PC-9 (cell line): ENCODE results near the gene ITCH. TPM values are rescaled to one million over a fixed set of nuclear protein-coding genes. Genes with fewer than 3 reads are reported as not detected.

Source experiments
- BruUV-seq: library from RNA; stranded (reverse); fragments of 400-500 nt; replicated peaks from 2 replicates; lab custom pipeline; 2021; lab: Mats Ljungman, UMichigan
- CTCF ChIA-PET: fragments of 300-600 bp; sonication (Branson Sonifier 250); formaldehyde crosslinking; loops from one replicate; lab custom pipeline; 2022; ENCODE audit warnings: antibody characterized with exemption; lab: Charles Lee
- POLR2A ChIA-PET: fragments of 300-600 bp; sonication (Branson Sonifier 250); formaldehyde crosslinking; loops from one replicate; lab custom pipeline; 2022; ENCODE audit warnings: antibody characterized with exemption; ENCODE audit not compliant: unreplicated experiment; lab: Charles Lee
- DNase-seq, 2 experiments: peaks; one replicate each; pipeline versions ENCODE4 v3.0.0 to v3.0.0-alpha.2; 2015 to 2022; ENCODE audit warnings: mixed read lengths in 1 of 2
- H2AFZ ChIP-seq: fragments of 200-600 bp; sonication (generic); 2 replicates; pipeline ENCODE4 v1.8.1; 2017; ENCODE audit warnings: antibody characterized with exemption
- H3F3A ChIP-seq: fragments of 200-600 bp; sonication (generic); 2 replicates; pipeline ENCODE4 v1.8.1; 2017; ENCODE audit warnings: antibody characterized with exemption, mild to moderate bottlenecking, low read depth; ENCODE audit not compliant: insufficient read depth
- H3K27ac ChIP-seq: fragments of 200-600 bp; sonication (generic); 2 replicates; pipeline ENCODE4 v1.6.1; 2016; ENCODE audit warnings: mixed run types
- H3K27me3 ChIP-seq: fragments of 200-600 bp; sonication (generic); 2 replicates; pipeline ENCODE4 v1.6.1; 2016; ENCODE audit warnings: low read depth, mixed run types; ENCODE audit not compliant: insufficient read depth
- H3K36me3 ChIP-seq: fragments of 200-600 bp; sonication (generic); 2 replicates; pipeline ENCODE4 v1.6.1; 2016; ENCODE audit warnings: low read depth, mixed run types
- H3K4me1 ChIP-seq: fragments of 200-600 bp; sonication (generic); replicated peaks from 2 replicates; pipeline ENCODE4 v1.6.1; 2016; ENCODE audit warnings: mixed run types; ENCODE audit not compliant: insufficient read depth
- H3K4me2 ChIP-seq: fragments of 200-600 bp; sonication (generic); 2 replicates; pipeline ENCODE4 v1.6.1; 2017; ENCODE audit warnings: mixed run types
- H3K4me3 ChIP-seq: fragments of 200-600 bp; sonication (generic); 2 replicates; pipeline ENCODE4 v1.6.1; 2016; ENCODE audit warnings: mixed run types
- H3K79me2 ChIP-seq: fragments of 200-600 bp; sonication (generic); 2 replicates; pipeline ENCODE4 v1.6.1; 2017; ENCODE audit warnings: low read depth, mixed run types
- H3K9me2 ChIP-seq: fragments of 200-600 bp; sonication (generic); 2 replicates; pipeline ENCODE4 v1.8.1; 2017; ENCODE audit warnings: mild to moderate bottlenecking; ENCODE audit not compliant: insufficient read depth
- H3K9me3 ChIP-seq: fragments of 200-600 bp; sonication (generic); 2 replicates; pipeline ENCODE4 v1.8.1; 2016; ENCODE audit warnings: low read depth; ENCODE audit not compliant: insufficient read depth
- H4K20me1 ChIP-seq: fragments of 200-600 bp; sonication (generic); 2 replicates; pipeline ENCODE4 v1.8.1; 2017; ENCODE audit not compliant: insufficient read depth
- EZH2 ChIP-seq: fragments of 200-600 bp; sonication (generic); IDR thresholded peaks from 2 replicates; pipeline ENCODE4 v1.8.0; 2017; ENCODE audit warnings: antibody characterized with exemption, low read depth
- intact Hi-C: fragments of 100-400 bp; cut with micrococcal nuclease; formaldehyde crosslinking; loops from one replicate; pipeline ENCODE4 v1.10.0; 2022; ENCODE audit not compliant: unreplicated experiment
- total RNA-seq: library from RNA; stranded (reverse); gene quantifications from 2 replicates; pipeline ENCODE4 v1.2.3, GENCODE V29; 2021
- TF ChIP-seq, protein P1 (sequence below): fragments of 200-600 bp; sonication (generic); conservative IDR thresholded peaks from 2 replicates; pipeline ENCODE4 v1.6.1; 2017; ENCODE audit warnings: mixed run types, antibody characterized with exemption, mild to moderate bottlenecking, moderate library complexity

The ITCH gene
- total RNA-seq, 1 experiment from 2014 or later, result 144 TPM

DNA sequence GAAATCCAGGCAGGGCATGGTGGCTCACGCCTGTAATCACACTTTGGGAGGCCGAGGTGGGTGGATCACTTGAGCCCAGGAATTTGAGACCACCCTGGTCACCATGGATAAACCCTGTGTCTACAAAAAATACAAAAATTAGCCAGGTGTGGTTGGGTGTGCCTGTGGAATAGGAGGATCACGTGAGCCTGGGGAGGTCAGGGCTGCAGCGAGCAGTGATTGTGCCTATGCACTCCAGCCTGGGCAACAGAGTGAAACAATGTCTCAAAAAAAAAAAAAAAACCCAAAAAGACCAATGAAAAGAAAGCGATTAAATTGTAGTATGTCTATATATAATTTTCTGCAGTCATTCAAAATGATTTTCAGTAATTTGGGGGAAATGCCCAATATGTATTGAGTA lies 70.3 kb downstream of the ITCH start:
- peaks cover 25% of the 10 kb centered on the region for H3K36me3 ChIP-seq
- TF ChIP-seq, protein P1, sequence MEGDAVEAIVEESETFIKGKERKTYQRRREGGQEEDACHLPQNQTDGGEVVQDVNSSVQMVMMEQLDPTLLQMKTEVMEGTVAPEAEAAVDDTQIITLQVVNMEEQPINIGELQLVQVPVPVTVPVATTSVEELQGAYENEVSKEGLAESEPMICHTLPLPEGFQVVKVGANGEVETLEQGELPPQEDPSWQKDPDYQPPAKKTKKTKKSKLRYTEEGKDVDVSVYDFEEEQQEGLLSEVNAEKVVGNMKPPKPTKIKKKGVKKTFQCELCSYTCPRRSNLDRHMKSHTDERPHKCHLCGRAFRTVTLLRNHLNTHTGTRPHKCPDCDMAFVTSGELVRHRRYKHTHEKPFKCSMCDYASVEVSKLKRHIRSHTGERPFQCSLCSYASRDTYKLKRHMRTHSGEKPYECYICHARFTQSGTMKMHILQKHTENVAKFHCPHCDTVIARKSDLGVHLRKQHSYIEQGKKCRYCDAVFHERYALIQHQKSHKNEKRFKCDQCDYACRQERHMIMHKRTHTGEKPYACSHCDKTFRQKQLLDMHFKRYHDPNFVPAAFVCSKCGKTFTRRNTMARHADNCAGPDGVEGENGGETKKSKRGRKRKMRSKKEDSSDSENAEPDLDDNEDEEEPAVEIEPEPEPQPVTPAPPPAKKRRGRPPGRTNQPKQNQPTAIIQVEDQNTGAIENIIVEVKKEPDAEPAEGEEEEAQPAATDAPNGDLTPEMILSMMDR, result no peak
- no peak for TF ChIP-seq EZH2
- CTCF ChIA-PET, result no interaction called here
- no peaks in the 10 kb centered on the region for H3K9me3 ChIP-seq
- no peak overlapping the region for H3K27ac ChIP-seq
- no peak overlapping the region for H2AFZ ChIP-seq
- no TSS peak for BruUV-seq
- peaks cover 75% of the 10 kb centered on the region for H3F3A ChIP-seq
- peaks cover 45% of the 10 kb centered on the region for H3K79me2 ChIP-seq
- POLR2A ChIA-PET, result no interaction called here
- no peaks in the 10 kb centered on the region for H3K27me3 ChIP-seq
- H4K20me1 ChIP-seq, result peaks cover 22% of the 10 kb centered on the region; the same call in 1 of the 2 replicates
- no peaks in the 10 kb centered on the region for H3K4me1 ChIP-seq
- H3K4me3 ChIP-seq, result no peak overlapping the region
- no peak for DNase-seq
- no peaks in the 10 kb centered on the region for H3K9me2 ChIP-seq
- intact Hi-C loops, result no loop called here
- no peak overlapping the region for H3K4me2 ChIP-seq

DNA sequence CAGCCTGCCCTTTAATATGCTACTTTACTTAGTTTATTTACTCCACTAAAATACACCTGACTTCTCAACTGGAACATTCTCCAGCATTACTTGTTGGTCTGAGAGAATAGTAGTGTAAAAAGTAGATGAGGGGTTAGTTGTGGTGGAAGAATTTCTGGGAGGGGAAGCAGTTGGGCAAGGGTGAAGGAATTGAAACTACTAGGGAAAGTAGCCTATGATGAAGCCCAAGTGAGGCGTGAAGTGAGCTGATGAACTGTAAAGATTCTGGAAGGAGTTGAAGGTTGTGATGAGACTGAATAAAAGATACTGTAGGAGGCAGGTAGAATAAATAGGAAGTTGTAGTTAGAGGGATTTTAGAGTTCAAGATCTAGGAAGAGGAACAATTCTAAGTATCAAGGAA lies 72.5 kb downstream of the ITCH start:
- Histone ChIP-seq H4K20me1 (peaks cover 23% of the 10 kb centered on the region), H3K79me2 (peaks cover 32% of the 10 kb centered on the region), H3K36me3 (peaks cover 36% of the 10 kb centered on the region), H3K9me2 (no peaks in the 10 kb centered on the region), H3K27me3 (no peaks in the 10 kb centered on the region), H3K27ac (peak overlapping the region; percentile 30), H3K4me1 (no peaks in the 10 kb centered on the region), H3K9me3 (no peaks in the 10 kb centered on the region), H3K4me3 (no peak overlapping the region), H2AFZ (no peak overlapping the region), H3F3A (peaks cover 79% of the 10 kb centered on the region), H3K4me2 (no peak overlapping the region)
- no peak for TF ChIP-seq EZH2
- TF ChIP-seq, protein P1, result no peak
- no peak for DNase-seq
- BruUV-seq, result no TSS peak
- intact Hi-C loops, result no loop called here
- ChIA-PET POLR2A (interaction anchor here (0.9 kb wide), 1 partner anchor 121 kb away, joined by 5 read pairs; no protein-coding TSS in a partner anchor), CTCF (no interaction called here)

DNA sequence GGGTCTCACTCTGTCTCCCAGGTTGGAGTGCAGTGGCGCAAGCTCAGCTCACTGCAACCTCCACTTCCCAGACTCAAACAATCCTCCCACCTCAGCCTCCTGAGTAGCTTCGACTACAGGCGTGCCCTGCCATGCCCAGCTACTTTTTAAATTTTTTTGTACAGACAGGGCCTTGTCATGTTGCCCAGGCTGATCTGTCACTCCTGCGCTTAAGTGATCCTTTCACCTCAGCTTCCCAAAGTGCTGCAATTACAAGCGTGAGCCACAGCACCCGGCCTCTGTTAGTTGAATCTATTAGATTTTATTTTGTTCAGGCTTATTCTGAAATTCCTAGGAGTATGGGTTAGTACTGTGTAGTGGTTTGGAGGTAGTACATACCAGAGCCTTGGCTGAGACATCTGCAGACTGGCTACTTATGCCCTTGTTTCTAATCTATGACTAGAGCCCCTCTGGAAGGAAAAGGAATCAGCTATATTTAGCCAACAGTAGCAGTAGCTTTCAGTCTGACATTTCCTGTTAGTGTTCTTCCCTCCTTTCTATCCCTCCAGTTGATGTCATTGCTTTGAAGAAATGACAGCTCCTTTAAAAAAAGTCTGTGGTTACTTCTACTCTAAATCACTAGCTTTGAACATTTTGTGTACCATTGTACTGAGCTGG lies 74.4 kb downstream of the ITCH start:
- Histone ChIP-seq H3K36me3 (peaks cover 49% of the 10 kb centered on the region), H4K20me1 (peaks cover 23% of the 10 kb centered on the region), H3K9me3 (no peaks in the 10 kb centered on the region), H3K4me3 (no peak overlapping the region), H3K9me2 (no peaks in the 10 kb centered on the region), H3K27me3 (no peaks in the 10 kb centered on the region), H3F3A (peaks cover 76% of the 10 kb centered on the region), H3K79me2 (peaks cover 19% of the 10 kb centered on the region), H3K4me1 (no peaks in the 10 kb centered on the region), H2AFZ (no peak overlapping the region), H3K4me2 (no peak overlapping the region), H3K27ac (peak overlapping the region; percentile 4)
- BruUV-seq, result no TSS peak
- no peak for DNase-seq
- intact Hi-C loops, result no loop called here
- TF ChIP-seq EZH2, result no peak
- TF ChIP-seq, protein P1, result no peak
- ChIA-PET POLR2A (no interaction called here), CTCF (interaction anchor here (0.6 kb wide), 2 partner anchors 36 to 125 kb away, joined by 3 read pairs; no protein-coding TSS in a partner anchor)
